Adrenal gland (tissue), 12 donors: ENCODE data around the gene EPHB6. TPM values are rescaled to one million over a fixed set of nuclear protein-coding genes. Genes with fewer than 3 reads are reported as not detected.

Experiments used
- DNase-seq, 7 donors: peaks; one replicate each; pipeline ENCODE4 v3.0.0-alpha.2; 2019 to 2020
- H3K27ac ChIP-seq, 5 donors: fragments of 200-600 bp; sonication (generic) in 4 of 5; 1 replicate in 3 of 5; 2 replicates in 2 of 5; pipeline versions ENCODE4 v1.5.1 to v1.8.0; 2016 to 2020; ENCODE audit warnings: mild to moderate bottlenecking in 1 of 5
- H3K27me3 ChIP-seq: fragments of 200-600 bp; 2 replicates; pipeline ENCODE4 v1.8.0; 2021
- H3K36me3 ChIP-seq, 2 donors: fragments of 200-600 bp; replicated peaks in 1 of 2; 1 replicate in 1 of 2; 2 replicates in 1 of 2; pipeline versions ENCODE4 v1.5.1 to v1.8.0; 2018 to 2022
- H3K4me1 ChIP-seq, 2 donors: fragments of 200-600 bp; replicated peaks in 1 of 2; 1 replicate in 1 of 2; 2 replicates in 1 of 2; pipeline versions ENCODE4 v1.5.1 to v1.8.0; 2018 to 2021
- H3K4me3 ChIP-seq, 4 donors: fragments of 200-600 bp; sonication (generic) in 3 of 4; one replicate each; pipeline ENCODE4 v1.5.1; 2016 to 2018
- H3K9me3 ChIP-seq, 3 donors: fragments of 200-600 bp; sonication (generic) in 1 of 3; replicated peaks in 1 of 3; 1 replicate in 2 of 3; 2 replicates in 1 of 3; pipeline versions ENCODE4 v1.5.1 to v1.8.0; 2016 to 2021
- POLR2A ChIP-seq, 2 donors: fragments of 450-650 bp; IDR thresholded peaks; one replicate each; pipeline ENCODE4 v1.6.1; 2017; ENCODE audit warnings: antibody characterized with exemption in 2 of 2, mild to moderate bottlenecking in 2 of 2, moderate library complexity in 1 of 2
- WGBS, 4 donors: extraction: QIAGEN DNeasy Blood & Tissue Kit in 2 of 4; methylation state at CpG; one replicate each; pipeline versions ENCODE4 v1.1.5 to v1.1.7; 2013 to 2017; 5-methylcytosine and 5-hydroxymethylcytosine counted together
- intact Hi-C, 2 donors: fragments of 100-400 bp; cut with DNase I; formaldehyde crosslinking; loops; one replicate each; pipeline versions ENCODE4 v1.14.1 to v1.15.0; 2022 to 2023
- polyA plus RNA-seq, 3 donors: library from polyadenylated mRNA; stranded (reverse); fragments of 200-250 nt in 2 of 3; fragments of 350-450 nt in 1 of 3; fragmentation: Illumina TruSeq in 1 of 3; extraction: RNeasy Lipid Tissue Mini Kit (QIAGEN cat#74804) in 1 of 3; gene quantifications; one replicate each; pipeline ENCODE4 v1.2.3, GENCODE V29; 2013 to 2014
- total RNA-seq, 9 donors: library from RNA; depleted of rRNA in 4 of 9; stranded (reverse); fragments of >200 nt in 4 of 9; fragments of 120-200 nt in 1 of 9; fragmentation: NEBNext Ultra II Directional in 1 of 9; extraction: Animal tissue kit (Norgen Biotek cat#: 25700) in 1 of 9; gene quantifications; one replicate each; pipeline versions ENCODE4 v1.1.0 to v1.2.4, GENCODE V29; 2013 to 2023
- TF ChIP-seq, protein P1 (sequence below), 6 experiments: fragments of 450-650 bp in 4 of 6; fragments of 200-600 bp in 2 of 6; sonication (generic) in 1 of 6; IDR thresholded peaks; 1 replicate in 5 of 6; 2 replicates in 1 of 6; pipeline versions ENCODE4 v1.5.1 to v1.8.0; 2016 to 2021; ENCODE audit warnings: antibody characterized with exemption in 6 of 6, mild to moderate bottlenecking in 2 of 6, moderate library complexity in 1 of 6
- donor health status: healthy with polysubstance abuse.
- donor health status: Bipolar disorder and iron deficiency.
- donor health status: DM: yes; HTN: yes; CAD: no.
- donor health status: DM: no; HTN: no; CAD: no.
- donor health status: DM: no; HTN: no; CAD: no.
- donor health status: DM: yes; HTN: yes; CAD: no.

EPHB6 gene
- total and polyA plus RNA-seq, 12 donors: 0.78 to 17.2 (median 3.7) TPM

DNA sequence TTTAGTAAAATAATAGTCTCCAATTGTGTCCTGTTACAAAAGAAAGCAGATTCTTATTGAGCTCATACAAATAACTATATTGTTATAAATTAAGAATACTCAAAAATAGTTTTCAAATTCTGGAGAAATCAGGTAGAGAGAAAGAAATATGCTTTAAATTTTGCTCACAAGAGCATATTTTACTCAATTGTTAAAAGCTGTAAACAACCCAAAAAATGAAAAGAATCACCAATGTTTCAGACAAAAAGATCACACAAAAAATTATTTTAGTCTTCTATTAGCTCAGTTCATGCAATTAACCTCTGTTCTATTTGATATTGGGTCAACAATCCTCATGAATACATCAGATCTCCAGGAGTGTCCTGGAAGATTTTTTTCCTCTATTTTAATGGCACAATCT lies 49.3 kb downstream of the EPHB6 start:
- TF ChIP-seq POLR2A (IDR thresholded peaks at IDR 0.05): no peak
- TF ChIP-seq, protein P1, sequence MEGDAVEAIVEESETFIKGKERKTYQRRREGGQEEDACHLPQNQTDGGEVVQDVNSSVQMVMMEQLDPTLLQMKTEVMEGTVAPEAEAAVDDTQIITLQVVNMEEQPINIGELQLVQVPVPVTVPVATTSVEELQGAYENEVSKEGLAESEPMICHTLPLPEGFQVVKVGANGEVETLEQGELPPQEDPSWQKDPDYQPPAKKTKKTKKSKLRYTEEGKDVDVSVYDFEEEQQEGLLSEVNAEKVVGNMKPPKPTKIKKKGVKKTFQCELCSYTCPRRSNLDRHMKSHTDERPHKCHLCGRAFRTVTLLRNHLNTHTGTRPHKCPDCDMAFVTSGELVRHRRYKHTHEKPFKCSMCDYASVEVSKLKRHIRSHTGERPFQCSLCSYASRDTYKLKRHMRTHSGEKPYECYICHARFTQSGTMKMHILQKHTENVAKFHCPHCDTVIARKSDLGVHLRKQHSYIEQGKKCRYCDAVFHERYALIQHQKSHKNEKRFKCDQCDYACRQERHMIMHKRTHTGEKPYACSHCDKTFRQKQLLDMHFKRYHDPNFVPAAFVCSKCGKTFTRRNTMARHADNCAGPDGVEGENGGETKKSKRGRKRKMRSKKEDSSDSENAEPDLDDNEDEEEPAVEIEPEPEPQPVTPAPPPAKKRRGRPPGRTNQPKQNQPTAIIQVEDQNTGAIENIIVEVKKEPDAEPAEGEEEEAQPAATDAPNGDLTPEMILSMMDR (IDR thresholded peaks at IDR 0.05): no peak
- intact Hi-C loops: no loop called here
- DNase-seq: no peak
- no peak overlapping the region for H3K4me3 ChIP-seq
- H3K9me3 ChIP-seq: no peaks in the 10 kb centered on the region
- no peaks in the 10 kb centered on the region for H3K4me1 ChIP-seq
- H3K27me3 ChIP-seq: no peaks in the 10 kb centered on the region
- no peak overlapping the region for H3K27ac ChIP-seq
- H3K36me3 ChIP-seq: no peaks in the 10 kb centered on the region

DNA sequence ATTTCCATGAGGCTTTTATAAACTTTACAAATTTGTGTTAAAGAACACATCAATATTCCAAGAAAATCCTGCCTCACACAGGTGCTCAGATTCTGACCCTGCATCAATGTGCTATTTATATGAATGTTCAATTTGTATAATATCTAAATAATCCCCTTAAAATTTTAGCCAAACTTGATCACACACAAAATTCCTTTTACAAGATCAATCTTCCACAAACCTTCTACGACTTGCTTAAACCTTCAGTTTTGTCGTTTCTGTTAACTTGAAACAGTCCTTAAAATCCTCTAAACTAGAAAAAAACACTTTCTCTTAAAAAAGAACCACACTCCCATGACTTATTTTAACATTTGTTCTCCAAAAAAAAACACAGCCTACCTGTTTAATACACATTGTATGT lies 50.9 kb downstream of the EPHB6 start:
- DNase-seq: no peak
- 70 to 79% (median 74%) methylated on average over 2 of the region's 2 CpGs for WGBS, 4 donors
- H3K4me1 ChIP-seq: no peaks in the 10 kb centered on the region
- no peaks in the 10 kb centered on the region for H3K36me3 ChIP-seq
- H3K27me3 ChIP-seq: no peaks in the 10 kb centered on the region
- intact Hi-C loops: no loop called here
- no peak overlapping the region for H3K27ac ChIP-seq
- H3K4me3 ChIP-seq: no peak overlapping the region
- H3K9me3 ChIP-seq: no peaks in the 10 kb centered on the region
- TF ChIP-seq, protein P1 (IDR thresholded peaks at IDR 0.05): no peak
- no peak for TF ChIP-seq POLR2A (IDR thresholded peaks at IDR 0.05)

DNA sequence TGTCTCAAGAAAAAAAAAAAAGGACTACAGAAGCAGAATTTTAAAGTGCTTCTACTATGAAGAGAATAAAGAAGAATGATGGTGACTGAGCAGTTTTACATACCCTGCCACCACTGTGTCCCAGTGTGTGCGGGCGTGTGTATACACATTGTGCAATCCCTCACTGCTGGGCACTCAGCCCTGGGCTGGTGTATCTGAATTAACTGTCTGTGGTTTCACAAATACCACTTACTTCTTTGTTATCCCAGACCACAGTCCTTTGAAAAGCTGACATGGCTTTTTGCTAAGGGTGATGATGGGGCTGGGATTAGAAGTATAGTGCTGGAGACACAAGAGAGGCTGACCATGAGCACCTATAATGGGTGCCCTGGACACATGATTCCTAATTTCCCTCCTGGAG lies 51.8 kb downstream of the EPHB6 start:
- H3K27me3 ChIP-seq: no peaks in the 10 kb centered on the region
- H3K36me3 ChIP-seq: no peaks in the 10 kb centered on the region
- no peaks in the 10 kb centered on the region for H3K4me1 ChIP-seq
- WGBS, 4 donors: 60 to 96% (median 85%) methylated on average over 2 of the region's 2 CpGs
- intact Hi-C loops: no loop called here
- no peak overlapping the region for H3K4me3 ChIP-seq
- TF ChIP-seq POLR2A (IDR thresholded peaks at IDR 0.05): no peak
- no peaks in the 10 kb centered on the region for H3K9me3 ChIP-seq
- peak in 1 of 7 donors; percentile 9 for DNase-seq
- no peak overlapping the region for H3K27ac ChIP-seq

DNA sequence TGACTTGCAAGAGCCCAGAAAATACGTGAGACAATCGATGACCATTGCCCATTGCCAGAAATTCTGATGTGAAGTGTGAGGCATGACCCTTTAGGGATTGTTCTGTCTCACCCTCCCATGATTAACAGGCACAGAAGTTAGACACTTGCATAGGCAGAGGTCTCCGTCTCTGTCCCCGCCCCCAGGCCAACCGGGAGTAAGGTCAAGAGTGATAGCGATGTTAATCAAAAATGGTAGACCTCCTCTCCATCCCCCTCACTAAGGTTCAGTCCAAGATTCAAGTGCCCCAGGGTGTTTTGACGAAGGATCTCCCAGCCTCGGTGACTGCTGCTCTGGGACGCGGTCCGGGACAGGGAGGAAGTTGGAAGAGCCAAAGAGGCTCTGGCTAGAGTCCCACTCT lies 53.4 kb downstream of the EPHB6 start:
- intact Hi-C loops: no loop called here
- Histone ChIP-seq H3K9me3 (no peaks in the 10 kb centered on the region), H3K27me3 (no peaks in the 10 kb centered on the region), H3K4me1 (no peaks in the 10 kb centered on the region), H3K36me3 (no peaks in the 10 kb centered on the region), H3K4me3 (no peak overlapping the region), H3K27ac (no peak overlapping the region)
- TF ChIP-seq, protein P1 (IDR thresholded peaks at IDR 0.05): no peak
- no peak for TF ChIP-seq POLR2A (IDR thresholded peaks at IDR 0.05)
- WGBS, 4 donors: 69 to 82% (median 80%) methylated on average over 11 of the region's 11 CpGs
- DNase-seq: no peak
